ENCODE data around the gene ST8SIA6.
A peak's percentile ranks its signal among the peaks of the same experiment; 100 is the strongest.
"Not testable (repeated sequence)": the region's sequence is repeated elsewhere in the genome, so short reads cannot be mapped to it uniquely, and the experiment has no call there.

ST8SIA6 gene

GRCh38 chr10:17456032-17456548, 1.7 kb upstream of the ST8SIA6 start:
- DNase-seq (ENCODE audit: low spot score), result no peak

GRCh38 chr10:17455015-17455520, 673 bp upstream of the ST8SIA6 start:
- DNase-seq (ENCODE audit: low spot score), result no peak

- peak; percentile 33 for DNase-seq (ENCODE audit: low spot score)
Observed at GRCh38 chr10:17453373-17454091, 863 bp downstream of the ST8SIA6 start.

GRCh38 chr10:17453035-17453372, 1.4 kb downstream of the ST8SIA6 start:
- DNase-seq (ENCODE audit: low spot score), result no peak

- DNase-seq (ENCODE audit: low spot score), result no peak
Observed at GRCh38 chr10:17452060-17452841, 2.1 kb downstream of the ST8SIA6 start.

GRCh38 chr10:17450024-17450423, 4.4 kb downstream of the ST8SIA6 start:
- DNase-seq (ENCODE audit: low spot score), result no peak

- DNase-seq (ENCODE audit: low spot score), result no peak
Observed at GRCh38 chr10:17445400-17445998, 8.9 kb downstream of the ST8SIA6 start.

- no peak for DNase-seq (ENCODE audit: low spot score)
Observed at GRCh38 chr10:17444388-17444714, 10.0 kb downstream of the ST8SIA6 start.

GRCh38 chr10:17443707-17444387, 10.5 kb downstream of the ST8SIA6 start:
- DNase-seq (ENCODE audit: low spot score), result peak; percentile 87

GRCh38 chr10:17438583-17438982, 15.8 kb downstream of the ST8SIA6 start:
- DNase-seq (ENCODE audit: low spot score), result no peak

GRCh38 chr10:17436578-17436977, 17.8 kb downstream of the ST8SIA6 start:
- not testable (repeated sequence) for DNase-seq (ENCODE audit: low spot score)

- DNase-seq (ENCODE audit: low spot score), result no peak
Observed at GRCh38 chr10:17435953-17436352, 18.4 kb downstream of the ST8SIA6 start.

GRCh38 chr10:17435187-17435586, 19.2 kb downstream of the ST8SIA6 start:
- no peak for DNase-seq (ENCODE audit: low spot score)

GRCh38 chr10:17432723-17433122, 21.7 kb downstream of the ST8SIA6 start:
- no peak for DNase-seq (ENCODE audit: low spot score)

GRCh38 chr10:17431871-17432311, 22.5 kb downstream of the ST8SIA6 start:
- no peak for DNase-seq (ENCODE audit: low spot score)

- DNase-seq (ENCODE audit: low spot score), result peak; percentile 56
Observed at GRCh38 chr10:17430647-17431355, 23.6 kb downstream of the ST8SIA6 start.

GRCh38 chr10:17429490-17429889, 24.9 kb downstream of the ST8SIA6 start:
- no peak for DNase-seq (ENCODE audit: low spot score)

- DNase-seq (ENCODE audit: low spot score), result peak; percentile 78
Observed at GRCh38 chr10:17428351-17429097, 25.9 kb downstream of the ST8SIA6 start.

GRCh38 chr10:17427666-17428350, 26.6 kb downstream of the ST8SIA6 start:
- no peak for DNase-seq (ENCODE audit: low spot score)

GRCh38 chr10:17427201-17427600, 27.2 kb downstream of the ST8SIA6 start:
- no peak for DNase-seq (ENCODE audit: low spot score)

Data from activated CD4-positive, alpha-beta T cell treated with anti-CD3 and anti-CD28 coated beads, Interleukin-2, Interleukin-4, amounts not matched to agents 100 ng/mL and 50 ng/mL, durations not matched to agents 16 hours and 8 hours (primary cell).